Left lobe of liver (tissue), 2 donors: ENCODE measurements around the gene CD300H. TPM values are rescaled to one million over a fixed set of nuclear protein-coding genes. Genes with fewer than 3 reads are reported as not detected.

ENCODE experiments used
- ATAC-seq: fragments of 200-7000 bp; cut with Tn5 transposase; one replicate; pipeline ENCODE4 v1.9.1; 2020; ENCODE audit warnings: mild to moderate bottlenecking, moderate library complexity
- DNase-seq: peaks from one replicate; pipeline ENCODE4 v3.0.0-alpha.2; 2020; ENCODE audit warnings: low spot score
- total RNA-seq: library from RNA; stranded (reverse); gene quantifications from one replicate; pipeline ENCODE4 v1.2.1, GENCODE V29; 2021
- donor health status: DM: no; HTN: no; CAD: no; lungs with moderate emphysema.
- donor health status: DM: no; HTN: yes; CAD: no.

The CD300H gene
- total RNA-seq, 1 donor from 2014 or later: not detected

DNA sequence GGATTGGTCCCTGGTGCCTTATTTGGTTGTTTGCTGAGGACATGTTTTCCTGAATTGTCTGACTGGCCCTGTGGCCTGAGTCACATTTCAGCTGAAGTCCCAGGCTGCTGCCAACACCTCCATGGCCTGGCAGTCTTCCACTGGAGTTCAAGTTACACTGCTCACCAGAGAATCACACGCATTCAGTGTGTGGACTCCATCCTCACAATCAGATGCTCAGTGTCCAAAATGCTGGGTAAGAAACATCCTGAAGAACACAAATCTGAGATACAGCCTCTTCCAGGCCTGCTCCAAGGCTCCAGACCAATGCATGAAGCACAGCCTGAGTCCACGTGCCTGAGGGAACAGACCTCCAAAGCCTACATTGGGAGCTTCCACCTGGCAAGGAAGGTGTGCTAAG is 55.3 kb downstream of the CD300H start:
- DNase-seq (no peak), ATAC-seq (peak; percentile 32)

Other genes with a start within 250 kb of the CD300H start
- gene KIF19, start 241.3 kb downstream of the CD300H start, total RNA-seq: 0.58 TPM
- not detected for gene BTBD17, start 205.6 kb downstream of the CD300H start, total RNA-seq
- not detected for gene GPR142, start 200.0 kb downstream of the CD300H start, total RNA-seq
- 243 TPM for gene GPRC5C, start 135.4 kb downstream of the CD300H start, total RNA-seq
- 3.8 TPM for gene CD300A, start 100.9 kb downstream of the CD300H start, total RNA-seq
- gene CD300LB, start 36.0 kb downstream of the CD300H start, total RNA-seq: 0.08 TPM
- gene CD300C, start 21.4 kb downstream of the CD300H start, total RNA-seq: 0.50 TPM
- gene CD300LD, start 24.8 kb upstream of the CD300H start, total RNA-seq: not detected
- 0.08 TPM for gene CD300E, start 56.2 kb upstream of the CD300H start, total RNA-seq
- gene CD300LF, start 145.4 kb upstream of the CD300H start, total RNA-seq: not detected
- gene RAB37, start 169.7 kb upstream of the CD300H start, total RNA-seq: 14.0 TPM
- gene NHERF1, start 181.1 kb upstream of the CD300H start, total RNA-seq: 156 TPM
- gene NAT9, start 208.8 kb upstream of the CD300H start, total RNA-seq: 21.5 TPM